ENCODE measurements around the gene ABHD16B.
A peak's percentile ranks its signal among the peaks of the same experiment; 100 is the strongest.
"Not testable (repeated sequence)": the region's sequence is repeated elsewhere in the genome, so short reads cannot be mapped to it uniquely, and the experiment has no call there.

Gene ABHD16B

GRCh38 chr20:63847237-63848002 lies 13.9 kb upstream of the ABHD16B start:
- no peak for DNase-seq (ENCODE audit: extremely low read depth, insufficient read length)
- TF ChIP-seq, protein P1, sequence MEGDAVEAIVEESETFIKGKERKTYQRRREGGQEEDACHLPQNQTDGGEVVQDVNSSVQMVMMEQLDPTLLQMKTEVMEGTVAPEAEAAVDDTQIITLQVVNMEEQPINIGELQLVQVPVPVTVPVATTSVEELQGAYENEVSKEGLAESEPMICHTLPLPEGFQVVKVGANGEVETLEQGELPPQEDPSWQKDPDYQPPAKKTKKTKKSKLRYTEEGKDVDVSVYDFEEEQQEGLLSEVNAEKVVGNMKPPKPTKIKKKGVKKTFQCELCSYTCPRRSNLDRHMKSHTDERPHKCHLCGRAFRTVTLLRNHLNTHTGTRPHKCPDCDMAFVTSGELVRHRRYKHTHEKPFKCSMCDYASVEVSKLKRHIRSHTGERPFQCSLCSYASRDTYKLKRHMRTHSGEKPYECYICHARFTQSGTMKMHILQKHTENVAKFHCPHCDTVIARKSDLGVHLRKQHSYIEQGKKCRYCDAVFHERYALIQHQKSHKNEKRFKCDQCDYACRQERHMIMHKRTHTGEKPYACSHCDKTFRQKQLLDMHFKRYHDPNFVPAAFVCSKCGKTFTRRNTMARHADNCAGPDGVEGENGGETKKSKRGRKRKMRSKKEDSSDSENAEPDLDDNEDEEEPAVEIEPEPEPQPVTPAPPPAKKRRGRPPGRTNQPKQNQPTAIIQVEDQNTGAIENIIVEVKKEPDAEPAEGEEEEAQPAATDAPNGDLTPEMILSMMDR (IDR thresholded peaks at IDR 0.05; ENCODE audit: insufficient read depth, low read length, poor library complexity, severe bottlenecking) = no peak
- H3K36me3 ChIP-seq (ENCODE audit: control insufficient read depth, insufficient read depth, low read length) = no peaks in the 10 kb centered on the region
- peaks cover 4% of the 10 kb centered on the region for H3K27me3 ChIP-seq (replicated peaks; ENCODE audit: control insufficient read depth, insufficient read depth, low read length)
- H3K4me3 ChIP-seq (replicated peaks; ENCODE audit: low read depth, low read length) = no peak overlapping the region

- TF ChIP-seq, protein P1 (IDR thresholded peaks at IDR 0.05; ENCODE audit: insufficient read depth, low read length, poor library complexity, severe bottlenecking) = no peak
- H3K36me3 ChIP-seq (ENCODE audit: control insufficient read depth, insufficient read depth, low read length) = no peaks in the 10 kb centered on the region
- no peak overlapping the region for H3K4me3 ChIP-seq (replicated peaks; ENCODE audit: low read depth, low read length)
- DNase-seq (ENCODE audit: extremely low read depth, insufficient read length) = no peak
- H3K27me3 ChIP-seq (replicated peaks; ENCODE audit: control insufficient read depth, insufficient read depth, low read length) = peaks cover 4% of the 10 kb centered on the region
Observed at GRCh38 chr20:63848003-63848911, 13.0 kb upstream of the ABHD16B start.

DNA sequence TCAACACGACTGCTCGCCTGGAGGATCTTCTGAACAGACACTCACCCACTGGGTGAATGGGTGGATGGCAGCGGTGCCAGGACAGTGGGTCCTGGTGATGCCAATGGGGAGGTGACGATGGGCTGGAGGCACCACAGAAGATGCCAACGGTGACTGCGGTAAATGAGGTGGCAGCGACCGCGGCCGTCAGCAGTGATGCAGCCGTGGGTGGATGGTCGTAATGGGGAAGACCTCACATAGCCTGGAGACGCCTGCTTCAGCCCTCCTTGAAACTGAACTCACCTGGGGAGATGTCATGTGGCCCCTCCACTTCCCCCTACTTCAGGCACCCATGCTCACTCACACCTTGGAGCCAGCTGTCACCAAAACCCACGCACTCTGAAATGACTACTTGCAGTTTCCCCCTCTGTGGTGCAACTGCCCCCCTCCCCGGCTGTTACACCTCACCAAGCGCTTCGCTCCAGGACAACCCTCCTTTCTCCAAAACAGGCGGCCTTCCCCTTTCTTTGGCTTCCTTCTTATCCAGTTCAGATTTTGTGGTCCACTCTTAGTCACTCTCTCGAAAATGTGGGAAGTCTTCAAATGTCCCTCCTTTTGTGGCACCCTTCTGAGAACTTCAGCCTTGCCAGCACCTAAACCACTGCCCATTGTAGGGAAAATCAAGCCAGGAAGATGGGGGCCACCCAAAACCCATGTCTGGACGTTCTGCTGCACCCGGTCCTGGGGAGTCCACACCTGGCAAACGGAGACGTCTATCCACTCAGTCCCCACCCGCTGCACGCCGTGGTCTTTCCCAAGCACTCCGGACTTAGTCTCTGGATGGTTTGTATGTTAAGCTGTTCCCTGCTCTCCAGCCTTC lies 10.4 kb upstream of the ABHD16B start:
- DNase-seq (ENCODE audit: extremely low read depth, insufficient read length) = peak; percentile 76
- Histone ChIP-seq H3K36me3 (ENCODE audit: control insufficient read depth, insufficient read depth, low read length) (no peaks in the 10 kb centered on the region), H3K4me3 (replicated peaks; ENCODE audit: low read depth, low read length) (no peak overlapping the region), H3K27me3 (replicated peaks; ENCODE audit: control insufficient read depth, insufficient read depth, low read length) (peaks cover 3% of the 10 kb centered on the region)
- TF ChIP-seq, protein P1 (IDR thresholded peaks at IDR 0.05; ENCODE audit: insufficient read depth, low read length, poor library complexity, severe bottlenecking) = no peak

DNA sequence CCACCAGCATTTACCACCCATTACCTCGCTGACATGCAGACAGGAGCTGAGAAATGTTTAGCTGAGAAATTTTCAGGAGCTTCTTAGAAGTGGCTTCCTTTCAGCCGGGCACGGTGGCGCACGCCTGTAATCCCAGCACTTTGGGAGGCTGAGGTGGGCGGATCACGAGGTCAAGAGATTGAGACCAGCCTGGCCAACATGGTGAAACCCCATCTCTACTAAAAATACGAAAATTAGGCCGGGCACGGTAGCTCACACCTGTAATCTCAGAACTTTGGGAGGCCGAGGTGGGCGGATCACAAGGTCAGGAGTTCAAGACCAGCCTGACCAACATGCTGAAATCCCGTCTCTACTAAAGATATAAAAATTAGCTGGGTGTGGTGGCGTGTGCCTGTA lies 9.8 kb upstream of the ABHD16B start:
- not testable (repeated sequence) for H3K36me3 ChIP-seq (ENCODE audit: control insufficient read depth, insufficient read depth, low read length); DNase-seq (ENCODE audit: extremely low read depth, insufficient read length); H3K4me3 ChIP-seq (replicated peaks; ENCODE audit: low read depth, low read length); H3K27me3 ChIP-seq (replicated peaks; ENCODE audit: control insufficient read depth, insufficient read depth, low read length)

- DNase-seq (ENCODE audit: extremely low read depth, insufficient read length); H3K4me3 ChIP-seq (replicated peaks; ENCODE audit: low read depth, low read length); H3K36me3 ChIP-seq (ENCODE audit: control insufficient read depth, insufficient read depth, low read length); H3K27me3 ChIP-seq (replicated peaks; ENCODE audit: control insufficient read depth, insufficient read depth, low read length): not testable (repeated sequence)
Observed at GRCh38 chr20:63853733-63854068, 7.6 kb upstream of the ABHD16B start.

- H3K36me3 ChIP-seq (ENCODE audit: control insufficient read depth, insufficient read depth, low read length) = no peaks in the 10 kb centered on the region
- no peak overlapping the region; the same call in 1 of the 2 replicates for H3K4me3 ChIP-seq (replicated peaks; ENCODE audit: low read depth, low read length)
- DNase-seq (ENCODE audit: extremely low read depth, insufficient read length) = peak; percentile 62
- TF ChIP-seq, protein P1 (IDR thresholded peaks at IDR 0.05; ENCODE audit: insufficient read depth, low read length, poor library complexity, severe bottlenecking) = no peak
- no peaks in the 10 kb centered on the region for H3K27me3 ChIP-seq (replicated peaks; ENCODE audit: control insufficient read depth, insufficient read depth, low read length)
Observed at GRCh38 chr20:63854069-63854765, 7.1 kb upstream of the ABHD16B start.
